GM12878 (cell line): Measurements from ENCODE around the gene NYAP1. TPM values are rescaled to one million over a fixed set of nuclear protein-coding genes. Genes with fewer than 3 reads are reported as not detected.

ENCODE experiments used
- ATAC-seq: fragments of 200-7000 bp; cut with Tn5 transposase; 3 replicates; pipeline ENCODE4 v1.9.1; 2020; ENCODE audit warnings: mild to moderate bottlenecking, moderate library complexity
- BruUV-seq: library from RNA; stranded (reverse); fragments of 400-500 nt; replicated peaks from 2 replicates; lab custom pipeline; 2021; lab: Mats Ljungman, UMichigan
- CTCF ChIA-PET: fragments of 300-600 bp; sonication (Branson Sonifier 250); formaldehyde crosslinking; extraction: SDS; loops from one replicate; lab custom pipeline; 2021; ENCODE audit warnings: inconsistent platforms; lab: Yijun Ruan, JAX
- POLR2A ChIA-PET: fragments of 350-600 bp; formaldehyde crosslinking; extraction: SDS; loops from one replicate; lab custom pipeline; 2021; ENCODE audit warnings: inconsistent platforms; lab: Charles Lee
- RAD21 ChIA-PET: fragments of 300-600 bp; sonication (Branson Sonifier 250); formaldehyde crosslinking; loops from one replicate; lab custom pipeline; 2023; ENCODE audit warnings: antibody characterized with exemption; ENCODE audit not compliant: unreplicated experiment; lab: Charles Lee
- SMC1A ChIA-PET: fragments of 300-600 bp; sonication (Branson Sonifier 250); formaldehyde crosslinking; loops from one replicate; lab custom pipeline; 2023; ENCODE audit not compliant: unreplicated experiment, uncharacterized antibody; lab: Charles Lee
- DNase-seq: peaks from one replicate; pipeline ENCODE4 v3.0.0-alpha.2; 2011; ENCODE audit warnings: low read depth, low spot score
- FAIRE-seq: peaks from 3 replicates; lab custom pipeline; 2011; peaks lifted over from hg19 to GRCh38; lab: Jason Lieb, UNC
- H2AFZ ChIP-seq: 2 replicates; pipeline ENCODE4 v1.6.0; 2011; ENCODE audit warnings: low read depth, low read length, control low read depth; ENCODE audit not compliant: control insufficient read depth
- H3K27ac ChIP-seq: 2 replicates; pipeline ENCODE4 v1.5.1; 2011; ENCODE audit warnings: control low read depth; ENCODE audit not compliant: control insufficient read depth, insufficient read depth
- H3K27me3 ChIP-seq, 2 experiments: replicated peaks in 1 of 2; 2 replicates each; pipeline versions ENCODE4 v1.6.0 to v1.6.1; 2011; ENCODE audit warnings: low read length in 1 of 2; ENCODE audit not compliant: control insufficient read depth in 2 of 2, insufficient read depth in 2 of 2
- H3K36me3 ChIP-seq, 2 experiments: 2 replicates each; pipeline ENCODE4 v1.5.1; 2011; ENCODE audit warnings: low read length in 1 of 2; ENCODE audit not compliant: control insufficient read depth in 2 of 2, insufficient read depth in 2 of 2
- H3K4me1 ChIP-seq: 2 replicates; pipeline ENCODE4 v1.6.1; 2011; ENCODE audit warnings: mild to moderate bottlenecking, low read length, moderate library complexity, mixed read lengths; ENCODE audit not compliant: control insufficient read depth, insufficient read depth
- H3K4me2 ChIP-seq: 2 replicates; pipeline ENCODE4 v1.6.0; 2011; ENCODE audit warnings: control low read depth; ENCODE audit not compliant: control insufficient read depth, insufficient read depth
- H3K4me3 ChIP-seq: fragments of 200-600 bp; sonication (generic); 2 replicates; pipeline ENCODE4 v1.5.1; 2016
- H3K79me2 ChIP-seq: 2 replicates; pipeline ENCODE4 v1.6.0; 2011; ENCODE audit warnings: low read length; ENCODE audit not compliant: control insufficient read depth, insufficient read depth
- H3K9ac ChIP-seq: 2 replicates; pipeline ENCODE4 v1.8.0; 2011; ENCODE audit warnings: low read length, control low read depth, mixed read lengths; ENCODE audit not compliant: control insufficient read depth, insufficient read depth
- H3K9me3 ChIP-seq: replicated peaks from 3 replicates; pipeline ENCODE4 v1.5.1; 2011; ENCODE audit warnings: mild to moderate bottlenecking, low read length; ENCODE audit not compliant: control insufficient read depth, insufficient read depth
- H4K20me1 ChIP-seq: 2 replicates; pipeline ENCODE4 v1.6.0; 2011; ENCODE audit not compliant: control insufficient read depth, insufficient read depth
- GATAD2B ChIP-seq: fragments of 450-650 bp; conservative IDR thresholded peaks from 2 replicates; pipeline ENCODE4 v1.6.1; 2017; ENCODE audit warnings: low read depth, mild to moderate bottlenecking, moderate library complexity
- HDGF ChIP-seq: fragments of 450-650 bp; IDR thresholded peaks from 2 replicates; pipeline ENCODE4 v1.6.1; 2016; ENCODE audit warnings: antibody characterized with exemption
- MYC ChIP-seq: IDR thresholded peaks from 2 replicates; pipeline ENCODE4 v1.6.1; 2011; ENCODE audit warnings: mild to moderate bottlenecking, low read length, moderate library complexity, inconsistent platforms; ENCODE audit not compliant: insufficient read depth, insufficient replicate concordance, insufficient read length, severe bottlenecking
- NFYB ChIP-seq: IDR thresholded peaks from 2 replicates; pipeline ENCODE4 v1.6.1; 2011; ENCODE audit warnings: low read depth, mild to moderate bottlenecking, low read length, improper control_type of control experiment, moderate library complexity; ENCODE audit not compliant: insufficient read depth
- SUZ12 ChIP-seq: fragments of 200-600 bp; sonication (generic); IDR thresholded peaks from one replicate; pipeline ENCODE4 v1.6.1; 2018; ENCODE audit warnings: antibody characterized with exemption, mild to moderate bottlenecking; ENCODE audit not compliant: unreplicated experiment
- ZNF207 ChIP-seq: fragments of 450-650 bp; IDR thresholded peaks from 2 replicates; pipeline ENCODE4 v1.6.1; 2014; ENCODE audit warnings: antibody characterized with exemption, mild to moderate bottlenecking, borderline replicate concordance
- WGBS: methylation state at CpG from one replicate; pipeline ENCODE4 v1.1.6; 2016; ENCODE audit warnings: low lambda C conversion rate; ENCODE audit not compliant: insufficient replicate concordance, insufficient coverage; ENCODE audit errors: missing lambda C conversion rate; 5-methylcytosine and 5-hydroxymethylcytosine counted together
- in situ Hi-C: fragments of 300-500 bp; cut with MboI; formaldehyde crosslinking; loops from 9 replicates; pipeline ENCODE4 v1.14.3; 2018; ENCODE audit warnings: mixed read lengths
- intact Hi-C: fragments of 100-400 bp; cut with micrococcal nuclease; formaldehyde crosslinking; loops from one replicate; pipeline ENCODE4 v1.14.2; 2022; ENCODE audit not compliant: unreplicated experiment
- polyA plus RNA-seq, 11 experiments: library from polyadenylated mRNA; depleted of rRNA in 4 of 11; unstranded in 6 of 11; stranded (reverse) in 5 of 11; fragments of >200 nt; fragmentation: Nextera tagmentation in 4 of 11; fragmentation: Illumina TruSeq in 1 of 11; extraction: Ambion mirVana in 4 of 11; extraction: Trizol in 1 of 11; gene quantifications; 1 replicate in 1 of 11; 2 replicates in 10 of 11; pipeline versions ENCODE4 v1.2.1 to v1.2.3, GENCODE V29; 2011 to 2016; ENCODE audit warnings: inconsistent platforms in 2 of 11, missing spikeins in 2 of 11, low read depth in 1 of 11
- total RNA-seq, 4 experiments: library from RNA; depleted of rRNA in 3 of 4; stranded (reverse); fragments of >200 nt in 3 of 4; fragmentation: Illumina TruSeq in 1 of 4; extraction: Trizol in 1 of 4; gene quantifications; 2 replicates each; pipeline versions ENCODE4 v1.2.1 to v1.2.3, GENCODE V29; 2013 to 2021
- TF ChIP-seq, protein P1 (sequence below): IDR thresholded peaks from 2 replicates; pipeline ENCODE4 v1.6.1; 2012; ENCODE audit warnings: improper control_type of control experiment, low read depth, low read length; ENCODE audit not compliant: insufficient replicate concordance
- TF ChIP-seq, protein P2 (sequence below): fragments of 450-650 bp; conservative IDR thresholded peaks from 2 replicates; pipeline ENCODE4 v1.6.1; 2017; ENCODE audit warnings: mild to moderate bottlenecking, moderate library complexity
- TF ChIP-seq, protein P3 (sequence below): fragments of 450-650 bp; IDR thresholded peaks from 2 replicates; pipeline ENCODE4 v1.6.1; 2018; ENCODE audit warnings: borderline replicate concordance, mild to moderate bottlenecking; ENCODE audit not compliant: partially characterized antibody

Gene NYAP1
- total and polyA plus RNA-seq, 10 of the 15 experiments (the other 5 are each of a cell fraction or from before 2014, with no cell fraction given), result 0.04 to 0.28 (median 0.11) TPM; not detected in 6

DNA sequence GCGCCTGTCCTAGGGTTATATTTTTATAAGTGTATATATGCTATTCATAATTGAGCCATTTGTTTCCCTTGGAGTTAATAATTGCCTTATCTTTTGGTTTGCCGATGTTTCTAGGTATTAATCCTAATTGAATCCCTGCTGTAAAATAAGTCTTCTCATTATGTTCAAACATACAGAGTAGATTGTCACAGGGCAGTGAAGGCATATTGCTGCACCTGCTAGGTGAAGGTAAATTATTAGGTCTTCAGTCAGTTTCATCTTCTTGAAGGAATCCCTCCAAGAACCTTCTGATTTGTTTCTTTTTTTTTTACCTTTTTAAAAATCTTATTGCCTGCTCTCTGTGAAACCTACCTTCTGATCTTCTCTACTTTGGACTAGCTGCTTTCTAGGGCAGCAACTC lies 37.3 kb downstream of the NYAP1 start:
- CTCF ChIA-PET, result interaction anchor here (1.5 to 2.5 kb wide), 2 partner anchors 13 to 39 kb away, joined by 4 to 11 read pairs; no protein-coding TSS in a partner anchor
- intact Hi-C loops, result no loop called here
- H3K27ac ChIP-seq, result no peak overlapping the region
- no peaks in the 10 kb centered on the region for H3K9me3 ChIP-seq
- DNase-seq (no peak), FAIRE-seq (no peak), ATAC-seq (no peak)
- SMC1A ChIA-PET, result interaction anchor here (1.5 to 2.1 kb wide), 2 partner anchors 26 to 51 kb away, joined by 3 to 7 read pairs; no protein-coding TSS in a partner anchor
- H3K4me2 ChIP-seq, result no peak overlapping the region
- no peaks in the 10 kb centered on the region for H3K79me2 ChIP-seq
- in situ Hi-C loops, result no loop called here
- H2AFZ ChIP-seq, result no peak overlapping the region
- H3K27me3 ChIP-seq, result no peaks in the 10 kb centered on the region
- no peaks in the 10 kb centered on the region for H3K36me3 ChIP-seq
- POLR2A ChIA-PET, result interaction anchor here (0.6 to 1.1 kb wide), 2 partner anchors 10 to 52 kb away, joined by 3 to 5 read pairs; no protein-coding TSS in a partner anchor
- H3K4me1 ChIP-seq, result peaks cover 13% of the 10 kb centered on the region
- H3K4me3 ChIP-seq, result no peak overlapping the region
- no peak overlapping the region for H3K9ac ChIP-seq
- RAD21 ChIA-PET, result no interaction called here
- no peaks in the 10 kb centered on the region for H4K20me1 ChIP-seq
- no peak for TF ChIP-seq ZNF207
- TF ChIP-seq, protein P1, sequence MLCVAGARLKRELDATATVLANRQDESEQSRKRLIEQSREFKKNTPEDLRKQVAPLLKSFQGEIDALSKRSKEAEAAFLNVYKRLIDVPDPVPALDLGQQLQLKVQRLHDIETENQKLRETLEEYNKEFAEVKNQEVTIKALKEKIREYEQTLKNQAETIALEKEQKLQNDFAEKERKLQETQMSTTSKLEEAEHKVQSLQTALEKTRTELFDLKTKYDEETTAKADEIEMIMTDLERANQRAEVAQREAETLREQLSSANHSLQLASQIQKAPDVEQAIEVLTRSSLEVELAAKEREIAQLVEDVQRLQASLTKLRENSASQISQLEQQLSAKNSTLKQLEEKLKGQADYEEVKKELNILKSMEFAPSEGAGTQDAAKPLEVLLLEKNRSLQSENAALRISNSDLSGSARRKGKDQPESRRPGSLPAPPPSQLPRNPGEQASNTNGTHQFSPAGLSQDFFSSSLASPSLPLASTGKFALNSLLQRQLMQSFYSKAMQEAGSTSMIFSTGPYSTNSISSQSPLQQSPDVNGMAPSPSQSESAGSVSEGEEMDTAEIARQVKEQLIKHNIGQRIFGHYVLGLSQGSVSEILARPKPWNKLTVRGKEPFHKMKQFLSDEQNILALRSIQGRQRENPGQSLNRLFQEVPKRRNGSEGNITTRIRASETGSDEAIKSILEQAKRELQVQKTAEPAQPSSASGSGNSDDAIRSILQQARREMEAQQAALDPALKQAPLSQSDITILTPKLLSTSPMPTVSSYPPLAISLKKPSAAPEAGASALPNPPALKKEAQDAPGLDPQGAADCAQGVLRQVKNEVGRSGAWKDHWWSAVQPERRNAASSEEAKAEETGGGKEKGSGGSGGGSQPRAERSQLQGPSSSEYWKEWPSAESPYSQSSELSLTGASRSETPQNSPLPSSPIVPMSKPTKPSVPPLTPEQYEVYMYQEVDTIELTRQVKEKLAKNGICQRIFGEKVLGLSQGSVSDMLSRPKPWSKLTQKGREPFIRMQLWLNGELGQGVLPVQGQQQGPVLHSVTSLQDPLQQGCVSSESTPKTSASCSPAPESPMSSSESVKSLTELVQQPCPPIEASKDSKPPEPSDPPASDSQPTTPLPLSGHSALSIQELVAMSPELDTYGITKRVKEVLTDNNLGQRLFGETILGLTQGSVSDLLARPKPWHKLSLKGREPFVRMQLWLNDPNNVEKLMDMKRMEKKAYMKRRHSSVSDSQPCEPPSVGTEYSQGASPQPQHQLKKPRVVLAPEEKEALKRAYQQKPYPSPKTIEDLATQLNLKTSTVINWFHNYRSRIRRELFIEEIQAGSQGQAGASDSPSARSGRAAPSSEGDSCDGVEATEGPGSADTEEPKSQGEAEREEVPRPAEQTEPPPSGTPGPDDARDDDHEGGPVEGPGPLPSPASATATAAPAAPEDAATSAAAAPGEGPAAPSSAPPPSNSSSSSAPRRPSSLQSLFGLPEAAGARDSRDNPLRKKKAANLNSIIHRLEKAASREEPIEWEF, result no peak
- no peak for TF ChIP-seq MYC
- TF ChIP-seq, protein P2, sequence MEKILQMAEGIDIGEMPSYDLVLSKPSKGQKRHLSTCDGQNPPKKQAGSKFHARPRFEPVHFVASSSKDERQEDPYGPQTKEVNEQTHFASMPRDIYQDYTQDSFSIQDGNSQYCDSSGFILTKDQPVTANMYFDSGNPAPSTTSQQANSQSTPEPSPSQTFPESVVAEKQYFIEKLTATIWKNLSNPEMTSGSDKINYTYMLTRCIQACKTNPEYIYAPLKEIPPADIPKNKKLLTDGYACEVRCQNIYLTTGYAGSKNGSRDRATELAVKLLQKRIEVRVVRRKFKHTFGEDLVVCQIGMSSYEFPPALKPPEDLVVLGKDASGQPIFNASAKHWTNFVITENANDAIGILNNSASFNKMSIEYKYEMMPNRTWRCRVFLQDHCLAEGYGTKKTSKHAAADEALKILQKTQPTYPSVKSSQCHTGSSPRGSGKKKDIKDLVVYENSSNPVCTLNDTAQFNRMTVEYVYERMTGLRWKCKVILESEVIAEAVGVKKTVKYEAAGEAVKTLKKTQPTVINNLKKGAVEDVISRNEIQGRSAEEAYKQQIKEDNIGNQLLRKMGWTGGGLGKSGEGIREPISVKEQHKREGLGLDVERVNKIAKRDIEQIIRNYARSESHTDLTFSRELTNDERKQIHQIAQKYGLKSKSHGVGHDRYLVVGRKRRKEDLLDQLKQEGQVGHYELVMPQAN, result no peak
- TF ChIP-seq GATAD2B, result no peak
- TF ChIP-seq, protein P3, sequence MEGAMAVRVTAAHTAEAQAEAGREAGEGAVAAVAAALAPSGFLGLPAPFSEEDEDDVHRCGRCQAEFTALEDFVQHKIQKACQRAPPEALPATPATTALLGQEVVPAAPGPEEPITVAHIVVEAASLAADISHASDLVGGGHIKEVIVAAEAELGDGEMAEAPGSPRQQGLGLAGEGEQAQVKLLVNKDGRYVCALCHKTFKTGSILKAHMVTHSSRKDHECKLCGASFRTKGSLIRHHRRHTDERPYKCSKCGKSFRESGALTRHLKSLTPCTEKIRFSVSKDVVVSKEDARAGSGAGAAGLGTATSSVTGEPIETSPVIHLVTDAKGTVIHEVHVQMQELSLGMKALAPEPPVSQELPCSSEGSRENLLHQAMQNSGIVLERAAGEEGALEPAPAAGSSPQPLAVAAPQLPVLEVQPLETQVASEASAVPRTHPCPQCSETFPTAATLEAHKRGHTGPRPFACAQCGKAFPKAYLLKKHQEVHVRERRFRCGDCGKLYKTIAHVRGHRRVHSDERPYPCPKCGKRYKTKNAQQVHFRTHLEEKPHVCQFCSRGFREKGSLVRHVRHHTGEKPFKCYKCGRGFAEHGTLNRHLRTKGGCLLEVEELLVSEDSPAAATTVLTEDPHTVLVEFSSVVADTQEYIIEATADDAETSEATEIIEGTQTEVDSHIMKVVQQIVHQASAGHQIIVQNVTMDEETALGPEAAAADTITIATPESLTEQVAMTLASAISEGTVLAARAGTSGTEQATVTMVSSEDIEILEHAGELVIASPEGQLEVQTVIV, result no peak
- no peak for TF ChIP-seq HDGF
- TF ChIP-seq NFYB, result no peak
- TF ChIP-seq SUZ12, result no peak
- WGBS, result 96% methylated on average over 2 of the region's 2 CpGs
- no TSS peak for BruUV-seq
